Esophagus muscularis mucosa (tissue), 4 donors: ENCODE measurements around the gene CNP. TPM values are rescaled to one million over a fixed set of nuclear protein-coding genes. Genes with fewer than 3 reads are reported as not detected.
A peak's percentile ranks its signal among the peaks of the same experiment; 100 is the strongest.

Experiments
- DNase-seq: peaks from one replicate; pipeline ENCODE4 v3.0.0-alpha.2; 2017; ENCODE audit errors: extremely low spot score
- H3K27ac ChIP-seq, 4 donors: fragments of 200-600 bp; sonication (generic); replicated peaks in 1 of 4; 1 replicate in 3 of 4; 2 replicates in 1 of 4; pipeline ENCODE4 v1.5.1; 2016 to 2019; ENCODE audit warnings: mild to moderate bottlenecking in 1 of 4
- H3K27me3 ChIP-seq, 4 donors: fragments of 200-600 bp; sonication (generic); one replicate each; pipeline versions ENCODE4 v1.5.1 to v1.6.0; 2016 to 2019
- H3K36me3 ChIP-seq, 4 donors: fragments of 200-600 bp; sonication (generic); one replicate each; pipeline ENCODE4 v1.5.1; 2016 to 2019
- H3K4me1 ChIP-seq, 4 donors: fragments of 200-600 bp; sonication (generic); one replicate each; pipeline ENCODE4 v1.5.1; 2016 to 2019
- H3K4me3 ChIP-seq, 4 donors: fragments of 200-600 bp; sonication (generic); 1 replicate in 2 of 4; 2 replicates in 2 of 4; pipeline ENCODE4 v1.5.1; 2016 to 2019; ENCODE audit warnings: mild to moderate bottlenecking in 4 of 4, moderate library complexity in 1 of 4
- H3K9me3 ChIP-seq, 4 donors: fragments of 200-600 bp; sonication (generic); 1 replicate in 3 of 4; 2 replicates in 1 of 4; pipeline ENCODE4 v1.5.1; 2016 to 2019
- CTCF ChIP-seq, 3 experiments: fragments of 200-600 bp in 2 of 3; fragments of 450-650 bp in 1 of 3; sonication (generic) in 2 of 3; IDR thresholded peaks; one replicate each; pipeline ENCODE4 v1.5.1; 2017 to 2019; ENCODE audit warnings: antibody characterized with exemption in 3 of 3, mild to moderate bottlenecking in 2 of 3, moderate library complexity in 1 of 3
- EP300 ChIP-seq: sonication (generic); formaldehyde crosslinking; IDR thresholded peaks from one replicate; pipeline ENCODE4 v1.6.1; 2017; ENCODE audit warnings: antibody characterized with exemption
- POLR2A ChIP-seq: fragments of 450-650 bp; IDR thresholded peaks from one replicate; pipeline ENCODE4 v1.6.1; 2017; ENCODE audit warnings: antibody characterized with exemption, moderate library complexity, mild to moderate bottlenecking, low read depth
- POLR2AphosphoS5 ChIP-seq, 2 donors: sonication (generic); formaldehyde crosslinking; IDR thresholded peaks; one replicate each; pipeline ENCODE4 v1.6.1; 2017; ENCODE audit warnings: antibody characterized with exemption in 2 of 2
- WGBS: methylation state at CpG from one replicate; pipeline ENCODE4 v1.1.5; 2018; 5-methylcytosine and 5-hydroxymethylcytosine counted together
- intact Hi-C: fragments of 100-400 bp; cut with DNase I; formaldehyde crosslinking; loops from one replicate; pipeline ENCODE4 v1.15.1; 2023
- total RNA-seq, 4 donors: library from RNA; depleted of rRNA; stranded (reverse); fragments of >200 nt; gene quantifications; one replicate each; pipeline versions ENCODE4 v1.1.0 to v1.2.1, GENCODE V29; 2016

The CNP gene
- total RNA-seq, 4 donors from 2014 or later = 68.9 to 101 (median 78.5) TPM

- H3K27me3 ChIP-seq = no peaks in the 10 kb centered on the region
- H3K36me3 ChIP-seq = peaks cover 76 to 100% (median 93%) of the 10 kb centered on the region in 4 donors
- WGBS = 37% methylated on average over 3 of the region's 3 CpGs
- H3K4me1 ChIP-seq = peaks cover 0 to 6% (median 0%) of the 10 kb centered on the region in 4 donors
- DNase-seq = no peak
- H3K27ac ChIP-seq = peak overlapping the region in 1 of 4 donors; percentile 28
- TF ChIP-seq CTCF (IDR thresholded peaks at IDR 0.05) (no peak), POLR2A (no peak), POLR2AphosphoS5 (IDR thresholded peaks at IDR 0.05) (no peak), EP300 (no peak)
- intact Hi-C loops = no loop called here
- no peak overlapping the region for H3K4me3 ChIP-seq
- no peaks in the 10 kb centered on the region for H3K9me3 ChIP-seq
Measured at GRCh38 chr17:41992576-41992975, 26.0 kb downstream of the CNP start.

- WGBS = 96% methylated on average over 2 of the region's 2 CpGs
- intact Hi-C loops = no loop called here
- H3K9me3 ChIP-seq = no peaks in the 10 kb centered on the region
- TF ChIP-seq POLR2AphosphoS5 (IDR thresholded peaks at IDR 0.05) (no peak), POLR2A (no peak), EP300 (no peak), CTCF (IDR thresholded peaks at IDR 0.05) (no peak)
- no peak overlapping the region for H3K27ac ChIP-seq
- no peak for DNase-seq
- H3K36me3 ChIP-seq = peaks cover 74 to 100% (median 93%) of the 10 kb centered on the region in 4 donors
- no peak overlapping the region for H3K4me3 ChIP-seq
- H3K4me1 ChIP-seq = peaks cover 0 to 15% (median 5%) of the 10 kb centered on the region in 4 donors
- H3K27me3 ChIP-seq = no peaks in the 10 kb centered on the region
Measured at GRCh38 chr17:41996855-41997164, 30.2 kb downstream of the CNP start.

- H3K36me3 ChIP-seq = peaks cover 59 to 99% (median 87%) of the 10 kb centered on the region in 4 donors
- TF ChIP-seq POLR2AphosphoS5 (IDR thresholded peaks at IDR 0.05) (no peak), CTCF (IDR thresholded peaks at IDR 0.05) (no peak), EP300 (no peak), POLR2A (no peak)
Measured at GRCh38 chr17:41998497-41998896, 31.9 kb downstream of the CNP start.

GRCh38 chr17:42000413-42001133 is 34.0 kb downstream of the CNP start:
- Histone ChIP-seq H3K4me3 (no peak overlapping the region), H3K36me3 (peaks cover 44 to 78% (median 67%) of the 10 kb centered on the region in 4 donors), H3K4me1 (peaks cover 25 to 31% (median 29%) of the 10 kb centered on the region in 4 donors), H3K27ac (no peak overlapping the region), H3K27me3 (no peaks in the 10 kb centered on the region), H3K9me3 (no peaks in the 10 kb centered on the region)
- intact Hi-C loops = no loop called here
- TF ChIP-seq POLR2AphosphoS5 (IDR thresholded peaks at IDR 0.05) (no peak), CTCF (IDR thresholded peaks at IDR 0.05) (no peak), EP300 (no peak), POLR2A (no peak)
- no peak for DNase-seq
- WGBS = 77% methylated on average over 3 of the region's 3 CpGs

More at GRCh38 chr17:41998497-41998896, 31.9 kb downstream of the CNP start:
- Histone ChIP-seq H3K4me3 (no peak overlapping the region), H3K27ac (no peak overlapping the region), H3K27me3 (no peaks in the 10 kb centered on the region), H3K9me3 (no peaks in the 10 kb centered on the region), H3K4me1 (peaks cover 7 to 15% (median 13%) of the 10 kb centered on the region in 4 donors)
- 42% methylated on average over 2 of the region's 2 CpGs for WGBS
- intact Hi-C loops = no loop called here
- DNase-seq = no peak

- intact Hi-C loops = no loop called here
- Histone ChIP-seq H3K9me3 (no peaks in the 10 kb centered on the region), H3K4me3 (no peak overlapping the region), H3K36me3 (peaks cover 33 to 66% (median 55%) of the 10 kb centered on the region in 4 donors), H3K27me3 (no peaks in the 10 kb centered on the region), H3K4me1 (peaks cover 34 to 43% (median 40%) of the 10 kb centered on the region in 4 donors), H3K27ac (no peak overlapping the region)
- DNase-seq = no peak
- TF ChIP-seq POLR2A = no peak
- TF ChIP-seq EP300 = no peak
- no peak for TF ChIP-seq CTCF (IDR thresholded peaks at IDR 0.05)
- TF ChIP-seq POLR2AphosphoS5 (IDR thresholded peaks at IDR 0.05) = no peak
- WGBS = 82% methylated on average over 2 of the region's 2 CpGs
Measured at GRCh38 chr17:42001729-42002128, 35.1 kb downstream of the CNP start.
